ENCODE results near the gene NDUFAF2.

Gene NDUFAF2

DNA sequence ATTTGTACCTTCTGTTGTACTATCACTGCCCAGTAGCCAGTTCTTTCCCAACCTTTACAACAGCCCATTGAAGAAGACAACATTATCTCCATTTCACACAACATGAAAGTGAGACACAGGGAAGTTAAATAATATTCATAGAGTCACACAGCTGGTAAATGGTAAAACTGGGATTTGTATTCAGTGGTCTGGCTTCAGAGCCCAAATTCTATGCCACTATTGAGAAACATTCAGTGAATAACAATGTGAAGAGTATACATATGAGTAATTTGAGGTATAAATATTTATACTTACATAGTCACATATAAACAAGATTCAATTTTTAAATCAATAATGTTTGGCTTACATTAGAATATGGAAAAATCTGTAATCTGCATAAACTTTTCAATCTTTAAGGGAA is 203.5 kb downstream of the NDUFAF2 start:
- H3K9me3 ChIP-seq (ENCODE audit: control insufficient read depth, insufficient read depth, low read depth, low read length): no peaks in the 10 kb centered on the region
- ChIA-PET POLR2A (no interaction called here), CTCF (no interaction called here)
- H3K27ac ChIP-seq (ENCODE audit: extremely low read depth, low read depth, low read length): no peak overlapping the region
- H3K4me3 ChIP-seq (ENCODE audit: low read depth, low read length): no peak overlapping the region
- TF ChIP-seq WT1 (tag by site-specific recombination; IDR thresholded peaks at IDR 0.05): no peak
- TF ChIP-seq ZNF624 (tag by site-specific recombination; IDR thresholded peaks at IDR 0.05): no peak
- no peak for TF ChIP-seq ZNF391 (tag by site-specific recombination; IDR thresholded peaks at IDR 0.05; ENCODE audit: borderline replicate concordance, low read depth)
- TF ChIP-seq ZNF248 (tag by site-specific recombination; IDR thresholded peaks at IDR 0.05): no peak
- TF ChIP-seq HIC1 (tag by site-specific recombination; IDR thresholded peaks at IDR 0.05): no peak
- TF ChIP-seq ZNF133 (tag by site-specific recombination; IDR thresholded peaks at IDR 0.05): no peak
- TF ChIP-seq ZNF239 (tag by site-specific recombination; IDR thresholded peaks at IDR 0.05): no peak
- TF ChIP-seq, protein P1, sequence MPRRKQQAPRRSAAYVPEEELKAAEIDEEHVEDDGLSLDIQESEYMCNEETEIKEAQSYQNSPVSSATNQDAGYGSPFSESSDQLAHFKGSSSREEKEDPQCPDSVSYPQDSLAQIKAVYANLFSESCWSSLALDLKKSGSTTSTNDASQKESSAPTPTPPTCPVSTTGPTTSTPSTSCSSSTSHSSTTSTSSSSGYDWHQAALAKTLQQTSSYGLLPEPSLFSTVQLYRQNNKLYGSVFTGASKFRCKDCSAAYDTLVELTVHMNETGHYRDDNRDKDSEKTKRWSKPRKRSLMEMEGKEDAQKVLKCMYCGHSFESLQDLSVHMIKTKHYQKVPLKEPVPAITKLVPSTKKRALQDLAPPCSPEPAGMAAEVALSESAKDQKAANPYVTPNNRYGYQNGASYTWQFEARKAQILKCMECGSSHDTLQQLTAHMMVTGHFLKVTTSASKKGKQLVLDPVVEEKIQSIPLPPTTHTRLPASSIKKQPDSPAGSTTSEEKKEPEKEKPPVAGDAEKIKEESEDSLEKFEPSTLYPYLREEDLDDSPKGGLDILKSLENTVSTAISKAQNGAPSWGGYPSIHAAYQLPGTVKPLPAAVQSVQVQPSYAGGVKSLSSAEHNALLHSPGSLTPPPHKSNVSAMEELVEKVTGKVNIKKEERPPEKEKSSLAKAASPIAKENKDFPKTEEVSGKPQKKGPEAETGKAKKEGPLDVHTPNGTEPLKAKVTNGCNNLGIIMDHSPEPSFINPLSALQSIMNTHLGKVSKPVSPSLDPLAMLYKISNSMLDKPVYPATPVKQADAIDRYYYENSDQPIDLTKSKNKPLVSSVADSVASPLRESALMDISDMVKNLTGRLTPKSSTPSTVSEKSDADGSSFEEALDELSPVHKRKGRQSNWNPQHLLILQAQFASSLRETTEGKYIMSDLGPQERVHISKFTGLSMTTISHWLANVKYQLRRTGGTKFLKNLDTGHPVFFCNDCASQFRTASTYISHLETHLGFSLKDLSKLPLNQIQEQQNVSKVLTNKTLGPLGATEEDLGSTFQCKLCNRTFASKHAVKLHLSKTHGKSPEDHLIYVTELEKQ (tag by site-specific recombination; IDR thresholded peaks at IDR 0.05; ENCODE audit: borderline replicate concordance): no peak
- no peak for TF ChIP-seq ZFP41 (tag by site-specific recombination; IDR thresholded peaks at IDR 0.05; ENCODE audit: borderline replicate concordance)
- TF ChIP-seq ZNF623 (tag by site-specific recombination; IDR thresholded peaks at IDR 0.05): no peak
- no peak for TF ChIP-seq ZNF155 (tag by site-specific recombination; IDR thresholded peaks at IDR 0.05)
- TF ChIP-seq ZBTB1 (tag by site-specific recombination; IDR thresholded peaks at IDR 0.05): no peak
- TF ChIP-seq KLF16 (tag by site-specific recombination; IDR thresholded peaks at IDR 0.05): no peak
- no peak for TF ChIP-seq ZNF626 (tag by site-specific recombination; IDR thresholded peaks at IDR 0.05)
- TF ChIP-seq GLIS2 (tag by site-specific recombination; IDR thresholded peaks at IDR 0.05): no peak
- no peak for TF ChIP-seq ZNF24 (tag by site-specific recombination; IDR thresholded peaks at IDR 0.05)
- TF ChIP-seq ZNF366 (tag by site-specific recombination; conservative IDR thresholded peaks at IDR 0.05): no peak
- TF ChIP-seq BCL11B (tag by site-specific recombination; IDR thresholded peaks at IDR 0.05; ENCODE audit: low read depth): no peak
- TF ChIP-seq, protein P2, sequence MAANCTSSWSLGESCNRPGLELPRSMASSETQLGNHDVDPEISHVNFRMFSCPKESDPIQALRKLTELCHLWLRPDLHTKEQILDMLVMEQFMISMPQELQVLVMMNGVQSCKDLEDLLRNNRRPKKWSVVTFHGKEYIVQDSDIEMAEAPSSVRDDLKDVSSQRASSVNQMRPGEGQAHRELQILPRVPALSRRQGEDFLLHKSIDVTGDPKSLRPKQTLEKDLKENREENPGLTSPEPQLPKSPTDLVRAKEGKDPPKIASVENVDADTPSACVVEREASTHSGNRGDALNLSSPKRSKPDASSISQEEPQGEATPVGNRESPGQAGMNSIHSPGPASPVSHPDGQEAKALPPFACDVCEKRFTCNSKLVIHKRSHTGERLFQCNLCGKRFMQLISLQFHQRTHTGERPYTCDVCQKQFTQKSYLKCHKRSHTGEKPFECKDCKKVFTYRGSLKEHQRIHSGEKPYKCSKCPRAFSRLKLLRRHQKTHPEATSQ (tag by site-specific recombination; IDR thresholded peaks at IDR 0.05): no peak
- no peaks in the 10 kb centered on the region for H3K4me1 ChIP-seq (ENCODE audit: control insufficient read depth, insufficient read depth, low read length)
- H3K36me3 ChIP-seq (ENCODE audit: control insufficient read depth in 2 of 2, insufficient read depth in 1 of 2, low read length in 2 of 2): no peaks in the 10 kb centered on the region

DNA sequence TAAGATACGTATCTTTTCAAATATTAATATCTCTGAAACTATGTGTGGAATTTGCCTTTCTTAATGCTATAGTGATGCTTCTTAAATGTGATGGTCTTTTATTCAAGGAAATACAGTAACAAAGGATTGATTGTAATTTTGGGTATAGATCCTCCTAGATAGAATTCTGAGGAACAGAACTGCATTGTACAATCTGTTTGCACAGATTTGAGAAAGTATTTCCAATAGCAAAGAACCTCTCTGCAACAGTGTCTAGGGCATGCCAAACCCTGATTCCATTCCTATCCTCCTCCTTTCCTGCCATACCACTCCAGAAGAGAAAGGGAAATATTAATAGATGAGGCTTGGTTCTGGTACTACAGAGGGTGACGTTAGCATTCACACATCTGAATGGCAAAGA is 206.9 kb downstream of the NDUFAF2 start:
- ChIA-PET POLR2A (interaction anchor here (0.7 kb wide), 1 partner anchor 59 kb away, joined by 3 read pairs; no protein-coding TSS in a partner anchor), CTCF (no interaction called here)
- H3K4me1 ChIP-seq (ENCODE audit: control insufficient read depth, insufficient read depth, low read length): no peaks in the 10 kb centered on the region
- H3K36me3 ChIP-seq (ENCODE audit: control insufficient read depth in 2 of 2, insufficient read depth in 1 of 2, low read length in 2 of 2): peaks cover 8 to 9% of the 10 kb centered on the region in 2 experiments
- TF ChIP-seq ZNF335 (tag by site-specific recombination; conservative IDR thresholded peaks at IDR 0.05): no peak
- no peak for TF ChIP-seq ZNF660 (tag by site-specific recombination; IDR thresholded peaks at IDR 0.05)
- H3K4me3 ChIP-seq (ENCODE audit: low read depth, low read length): no peak overlapping the region
- H3K27ac ChIP-seq (ENCODE audit: extremely low read depth, low read depth, low read length): no peak overlapping the region
- no peaks in the 10 kb centered on the region for H3K9me3 ChIP-seq (ENCODE audit: control insufficient read depth, insufficient read depth, low read depth, low read length)

Data from HEK293 (cell line).